ENCODE results near the gene PODN. TPM values are rescaled to one million over a fixed set of nuclear protein-coding genes. Genes with fewer than 3 reads are reported as not detected.

Gene PODN
- total and polyA plus RNA-seq, 3 donors from 2014 or later = 69.3 to 104 (median 87.5) TPM

DNA sequence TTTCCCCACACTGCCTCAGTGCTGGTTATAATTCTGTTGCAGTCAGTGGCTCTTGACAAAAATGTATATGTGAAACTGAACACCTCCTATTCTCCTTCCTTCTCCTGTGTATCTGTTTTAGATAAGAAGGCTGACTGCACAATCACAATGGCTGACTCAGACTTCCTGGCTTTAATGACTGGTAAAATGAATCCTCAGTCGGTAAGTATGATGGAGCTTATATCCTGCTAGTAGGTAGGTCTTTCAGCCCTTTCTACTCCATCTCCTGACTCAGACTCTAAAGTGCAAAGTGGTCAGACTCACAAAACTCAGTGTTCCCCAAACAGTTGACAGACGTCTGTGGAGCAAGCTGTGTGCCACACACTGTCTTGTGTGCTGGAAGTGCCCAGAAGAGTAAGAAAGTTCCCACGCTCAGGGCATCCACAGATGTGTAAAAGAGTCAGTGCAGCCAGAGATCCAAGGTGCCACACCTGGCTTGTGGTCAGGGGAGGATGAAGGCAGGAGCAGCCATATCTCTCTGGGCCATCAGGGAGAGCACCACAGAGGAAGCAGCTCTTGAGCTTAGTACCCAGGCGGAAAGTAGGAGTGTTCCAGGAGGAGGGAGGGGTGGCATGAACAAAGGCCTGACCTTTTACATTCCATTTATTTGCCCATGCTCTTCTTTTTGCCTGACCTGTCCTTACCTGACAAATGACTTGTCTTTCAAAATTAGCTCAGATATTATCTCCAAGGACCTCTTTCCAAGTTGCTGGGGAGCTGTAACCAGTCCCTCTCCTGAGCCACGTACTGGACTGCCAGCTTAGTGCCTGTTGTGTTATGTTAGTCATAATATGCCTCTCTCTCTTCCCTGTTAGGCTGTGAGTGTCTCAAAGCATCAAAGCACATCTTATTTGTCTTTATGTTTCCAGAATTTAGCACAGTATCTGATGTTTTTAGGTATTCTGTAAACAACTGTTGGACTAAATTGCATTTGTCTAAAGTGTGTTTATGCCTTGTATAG lies 14.0 kb upstream of the PODN start:
- no peak for TF ChIP-seq POLR2A (IDR thresholded peaks at IDR 0.05)
- TF ChIP-seq, protein P1, sequence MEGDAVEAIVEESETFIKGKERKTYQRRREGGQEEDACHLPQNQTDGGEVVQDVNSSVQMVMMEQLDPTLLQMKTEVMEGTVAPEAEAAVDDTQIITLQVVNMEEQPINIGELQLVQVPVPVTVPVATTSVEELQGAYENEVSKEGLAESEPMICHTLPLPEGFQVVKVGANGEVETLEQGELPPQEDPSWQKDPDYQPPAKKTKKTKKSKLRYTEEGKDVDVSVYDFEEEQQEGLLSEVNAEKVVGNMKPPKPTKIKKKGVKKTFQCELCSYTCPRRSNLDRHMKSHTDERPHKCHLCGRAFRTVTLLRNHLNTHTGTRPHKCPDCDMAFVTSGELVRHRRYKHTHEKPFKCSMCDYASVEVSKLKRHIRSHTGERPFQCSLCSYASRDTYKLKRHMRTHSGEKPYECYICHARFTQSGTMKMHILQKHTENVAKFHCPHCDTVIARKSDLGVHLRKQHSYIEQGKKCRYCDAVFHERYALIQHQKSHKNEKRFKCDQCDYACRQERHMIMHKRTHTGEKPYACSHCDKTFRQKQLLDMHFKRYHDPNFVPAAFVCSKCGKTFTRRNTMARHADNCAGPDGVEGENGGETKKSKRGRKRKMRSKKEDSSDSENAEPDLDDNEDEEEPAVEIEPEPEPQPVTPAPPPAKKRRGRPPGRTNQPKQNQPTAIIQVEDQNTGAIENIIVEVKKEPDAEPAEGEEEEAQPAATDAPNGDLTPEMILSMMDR (IDR thresholded peaks at IDR 0.05) = no peak
- intact Hi-C loops (cut with DNase I; ENCODE audit: low total_unique reads) = no loop called here
- 58 to 72% methylated on average over 5 of the region's 5 CpGs for WGBS, 2 donors
- H3K36me3 ChIP-seq (ENCODE audit: low read depth, missing control alignments) = no peaks in the 10 kb centered on the region
- no peak overlapping the region for H3K4me3 ChIP-seq
- H3K27me3 ChIP-seq = no peaks in the 10 kb centered on the region
- H3K4me1 ChIP-seq = peaks cover 20% of the 10 kb centered on the region
- no peak for DNase-seq
- peak overlapping the region in 1 of 2 donors; percentile 50 for H3K27ac ChIP-seq
- no peaks in the 10 kb centered on the region for H3K9me3 ChIP-seq

DNA sequence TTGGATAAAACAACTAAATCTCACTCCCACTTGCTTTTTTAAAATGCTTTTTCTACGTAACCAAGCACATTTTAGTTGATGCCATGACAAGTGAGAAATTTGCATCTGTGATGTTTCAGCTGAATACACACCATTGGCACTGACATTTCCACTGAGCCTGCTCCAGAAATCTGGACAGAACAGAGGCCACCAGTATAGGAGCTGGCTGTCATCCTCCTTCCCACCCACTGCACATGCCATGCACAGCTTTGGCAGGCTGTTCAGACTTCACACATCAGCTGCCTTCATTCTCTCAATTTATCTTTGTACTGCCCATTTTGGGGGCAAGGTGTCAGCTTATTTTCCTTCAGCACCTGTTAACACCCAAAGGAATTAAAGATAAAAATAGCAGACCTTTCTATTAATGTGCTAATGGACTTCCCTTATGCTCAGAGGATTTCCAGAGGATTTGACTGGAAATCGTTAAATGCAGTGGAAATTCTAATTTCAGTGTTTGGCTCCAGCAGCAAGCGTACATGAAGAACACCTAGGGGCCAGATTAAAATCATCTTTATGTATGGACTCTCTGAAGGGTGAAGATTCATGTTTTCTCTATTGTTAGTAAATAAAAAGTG lies 12.9 kb upstream of the PODN start:
- Histone ChIP-seq H3K4me1 (peaks cover 20% of the 10 kb centered on the region), H3K27ac (peak overlapping the region in 1 of 2 donors; percentile 6), H3K36me3 (ENCODE audit: low read depth, missing control alignments) (no peaks in the 10 kb centered on the region), H3K9me3 (no peaks in the 10 kb centered on the region), H3K27me3 (no peaks in the 10 kb centered on the region), H3K4me3 (no peak overlapping the region)
- TF ChIP-seq POLR2A (IDR thresholded peaks at IDR 0.05) = no peak
- intact Hi-C loops (cut with DNase I; ENCODE audit: low total_unique reads) = no loop called here
- 83 to 84% methylated on average over 3 of the region's 3 CpGs for WGBS, 2 donors
- no peak for DNase-seq

DNA sequence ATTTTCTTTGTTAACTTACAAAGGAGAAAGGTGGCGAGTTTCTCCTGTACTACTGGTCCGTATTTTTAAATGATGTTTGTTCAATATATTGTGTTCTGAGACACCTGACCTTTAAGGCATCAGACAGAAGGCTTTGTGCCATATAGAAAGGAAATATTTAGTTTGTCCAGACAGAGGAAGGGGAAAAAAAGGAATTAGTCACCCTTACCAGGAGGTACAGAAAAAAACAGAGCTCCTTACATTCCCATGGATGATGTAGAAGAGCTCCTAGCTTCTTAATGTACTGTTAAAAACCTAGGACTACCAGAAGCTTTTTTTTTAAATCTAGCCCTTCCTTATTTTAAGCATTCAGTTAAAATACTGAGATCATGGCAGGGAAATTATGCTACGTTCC lies 12.4 kb upstream of the PODN start:
- H3K27me3 ChIP-seq = no peaks in the 10 kb centered on the region
- H3K27ac ChIP-seq = peak overlapping the region in 1 of 2 donors; percentile 6
- intact Hi-C loops (cut with DNase I; ENCODE audit: low total_unique reads) = no loop called here
- no peak overlapping the region for H3K4me3 ChIP-seq
- no peak for DNase-seq
- H3K9me3 ChIP-seq = no peaks in the 10 kb centered on the region
- 55 to 77% methylated on average over 3 of the region's 3 CpGs for WGBS, 2 donors
- H3K36me3 ChIP-seq (ENCODE audit: low read depth, missing control alignments) = no peaks in the 10 kb centered on the region
- H3K4me1 ChIP-seq = peaks cover 20% of the 10 kb centered on the region
- no peak for TF ChIP-seq POLR2A (IDR thresholded peaks at IDR 0.05)
- TF ChIP-seq, protein P1 (IDR thresholded peaks at IDR 0.05) = no peak

DNA sequence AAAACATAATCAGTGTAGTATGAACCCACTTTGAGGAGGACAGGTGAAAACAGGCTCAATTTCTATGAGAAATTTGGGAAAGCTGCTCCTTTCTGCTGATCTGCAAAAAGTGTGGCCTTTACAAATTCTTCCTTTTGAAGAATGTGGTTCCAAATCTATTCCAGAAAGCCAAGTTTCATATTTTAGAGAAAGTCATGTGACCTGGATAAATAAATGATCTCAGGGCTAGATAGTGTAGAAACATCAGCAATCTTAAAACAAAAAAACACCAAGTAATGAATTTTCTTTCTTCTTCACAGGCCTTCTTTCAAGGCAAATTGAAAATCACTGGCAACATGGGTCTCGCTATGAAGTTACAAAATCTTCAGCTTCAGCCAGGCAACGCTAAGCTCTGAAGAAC lies 11.7 kb upstream of the PODN start:
- TF ChIP-seq, protein P1 (IDR thresholded peaks at IDR 0.05) = no peak
- TF ChIP-seq POLR2A (IDR thresholded peaks at IDR 0.05) = no peak
- no peak overlapping the region for H3K4me3 ChIP-seq
- no peaks in the 10 kb centered on the region for H3K36me3 ChIP-seq (ENCODE audit: low read depth, missing control alignments)
- peaks cover 20% of the 10 kb centered on the region for H3K4me1 ChIP-seq
- no peaks in the 10 kb centered on the region for H3K27me3 ChIP-seq
- WGBS, 2 donors = 89 to 92% methylated on average over 2 of the region's 2 CpGs
- no peaks in the 10 kb centered on the region for H3K9me3 ChIP-seq
- intact Hi-C loops (cut with DNase I; ENCODE audit: low total_unique reads) = no loop called here
- peak overlapping the region in 1 of 2 donors; percentile 6 for H3K27ac ChIP-seq
- DNase-seq = no peak

DNA sequence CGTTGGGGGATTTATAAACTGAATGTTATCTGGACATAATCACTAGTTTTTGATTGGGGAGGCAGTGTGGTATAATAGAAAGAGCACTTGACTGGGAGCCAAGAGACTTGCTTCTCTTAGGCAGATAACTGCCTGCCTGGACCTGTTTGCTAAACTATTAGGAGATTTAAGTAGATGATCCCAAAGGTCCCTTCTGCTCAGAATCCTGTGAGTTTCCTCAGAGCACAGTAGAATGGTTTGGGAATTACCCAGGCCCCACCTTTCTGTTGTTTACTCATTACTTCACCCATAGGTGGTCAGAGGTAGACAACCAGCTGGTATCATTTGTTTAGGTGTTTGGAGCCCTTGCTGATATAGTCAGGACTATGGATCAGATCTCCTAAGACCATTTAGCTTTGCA lies 10.3 kb upstream of the PODN start:
- TF ChIP-seq, protein P1 (IDR thresholded peaks at IDR 0.05) = no peak
- TF ChIP-seq POLR2A (IDR thresholded peaks at IDR 0.05) = no peak
- H3K36me3 ChIP-seq (ENCODE audit: low read depth, missing control alignments) = no peaks in the 10 kb centered on the region
- 38 to 53% methylated on average over 1 of the region's 1 CpG for WGBS, 2 donors

More for the DNA sequence above, 10.3 kb upstream of the PODN start:
- Histone ChIP-seq H3K27ac (no peak overlapping the region), H3K4me3 (no peak overlapping the region), H3K9me3 (no peaks in the 10 kb centered on the region), H3K4me1 (peaks cover 20% of the 10 kb centered on the region), H3K27me3 (no peaks in the 10 kb centered on the region)
- no peak for DNase-seq
- intact Hi-C loops (cut with DNase I; ENCODE audit: low total_unique reads) = no loop called here
